Stimulated activated CD8-positive, alpha-beta memory T cell treated with anti-CD3 and anti-CD28 coated beads, Interleukin-7, amount 100 ng/mL, for 48 hours (primary cell): ENCODE results near the gene HACD2.

Experiments
- DNase-seq, 2 donors: peaks; one replicate each; pipeline ENCODE4 v3.0.0-alpha.2; 2020; ENCODE audit warnings: low read depth in 1 of 2; ENCODE audit errors: extremely low read depth in 1 of 2

HACD2 gene

GRCh38 chr3:123576122-123576521, 8.7 kb downstream of the HACD2 start:
- no peak for DNase-seq

GRCh38 chr3:123571973-123572365, 12.9 kb downstream of the HACD2 start:
- no peak for DNase-seq

GRCh38 chr3:123571264-123571972, 13.4 kb downstream of the HACD2 start:
- no peak for DNase-seq

GRCh38 chr3:123568875-123569274, 16.0 kb downstream of the HACD2 start:
- DNase-seq, result no peak

- no peak for DNase-seq
Measured at GRCh38 chr3:123568034-123568433, 16.8 kb downstream of the HACD2 start.

GRCh38 chr3:123564056-123564455, 20.8 kb downstream of the HACD2 start:
- no peak for DNase-seq

GRCh38 chr3:123562547-123562946, 22.3 kb downstream of the HACD2 start:
- DNase-seq, result no peak

- no peak for DNase-seq
Measured at GRCh38 chr3:123561188-123561587, 23.7 kb downstream of the HACD2 start.

GRCh38 chr3:123559040-123559861, 25.6 kb downstream of the HACD2 start:
- DNase-seq, result no peak

- DNase-seq, result no peak
Measured at GRCh38 chr3:123553536-123553935, 31.3 kb downstream of the HACD2 start.

- DNase-seq, result no peak
Measured at GRCh38 chr3:123552768-123553167, 32.1 kb downstream of the HACD2 start.

GRCh38 chr3:123552095-123552714, 32.6 kb downstream of the HACD2 start:
- DNase-seq, result no peak

GRCh38 chr3:123547881-123548519, 36.9 kb downstream of the HACD2 start:
- DNase-seq, result no peak

GRCh38 chr3:123546133-123546755, 38.6 kb downstream of the HACD2 start:
- DNase-seq, result no peak

- no peak for DNase-seq
Measured at GRCh38 chr3:123543950-123544349, 40.9 kb downstream of the HACD2 start.

GRCh38 chr3:123540285-123540684, 44.6 kb downstream of the HACD2 start:
- no peak for DNase-seq

GRCh38 chr3:123536153-123536895, 48.5 kb downstream of the HACD2 start:
- no peak for DNase-seq

- no peak for DNase-seq
Measured at GRCh38 chr3:123535580-123535979, 49.3 kb downstream of the HACD2 start.

- DNase-seq, result no peak
Measured at GRCh38 chr3:123534264-123534663, 50.6 kb downstream of the HACD2 start.

GRCh38 chr3:123533554-123534159, 51.2 kb downstream of the HACD2 start:
- no peak for DNase-seq
